PC-3 (cell line): ENCODE results near the gene VAV3. TPM values are rescaled to one million over a fixed set of nuclear protein-coding genes. Genes with fewer than 3 reads are reported as not detected.

Experiments
- ATAC-seq: fragments of 200-7000 bp; cut with Tn5 transposase; 2 replicates; pipeline ENCODE4 v1.9.1; 2020; ENCODE audit warnings: mild to moderate bottlenecking, moderate library complexity
- BruUV-seq: library from RNA; stranded (reverse); fragments of 400-500 nt; replicated peaks from 2 replicates; lab custom pipeline; 2021; lab: Mats Ljungman, UMichigan
- CTCF ChIA-PET: fragments of 300-600 bp; sonication (Branson Sonifier 250); formaldehyde crosslinking; loops from one replicate; lab custom pipeline; 2022; ENCODE audit warnings: antibody characterized with exemption; lab: Charles Lee
- POLR2A ChIA-PET: fragments of 300-600 bp; sonication (Branson Sonifier 250); formaldehyde crosslinking; loops from one replicate; lab custom pipeline; 2022; ENCODE audit warnings: antibody characterized with exemption; ENCODE audit not compliant: unreplicated experiment; lab: Charles Lee
- DNase-seq: peaks from one replicate; pipeline ENCODE4 v3.0.0-alpha.2; 2015
- H2AFZ ChIP-seq: fragments of 300-600 bp; sonication (generic); 2 replicates; pipeline ENCODE4 v1.6.0; 2016; ENCODE audit warnings: antibody characterized with exemption, low read length
- H3F3A ChIP-seq: fragments of 300-600 bp; sonication (generic); one replicate; pipeline ENCODE4 v1.6.0; 2017; ENCODE audit warnings: antibody characterized with exemption, low read length, control low read depth, mild to moderate bottlenecking; ENCODE audit not compliant: unreplicated experiment
- H3K27ac ChIP-seq: fragments of 300-600 bp; sonication (generic); 2 replicates; pipeline ENCODE4 v1.5.1; 2016; ENCODE audit warnings: mild to moderate bottlenecking, low read length
- H3K27me3 ChIP-seq: fragments of 300-600 bp; sonication (generic); 2 replicates; pipeline ENCODE4 v1.6.1; 2016; ENCODE audit warnings: low read length, mixed read lengths
- H3K36me3 ChIP-seq: fragments of 300-600 bp; sonication (generic); 2 replicates; pipeline ENCODE4 v1.6.1; 2016; ENCODE audit warnings: low read depth, mixed run types, low read length, mixed read lengths
- H3K4me1 ChIP-seq: fragments of 300-600 bp; sonication (generic); 2 replicates; pipeline ENCODE4 v1.5.1; 2016; ENCODE audit warnings: low read length; ENCODE audit not compliant: insufficient read depth
- H3K4me2 ChIP-seq: fragments of 300-600 bp; sonication (generic); 2 replicates; pipeline ENCODE4 v1.6.0; 2016; ENCODE audit warnings: low read length
- H3K4me3 ChIP-seq: fragments of 300-600 bp; sonication (generic); 2 replicates; pipeline ENCODE4 v1.5.1; 2016; ENCODE audit warnings: mild to moderate bottlenecking, low read length, mixed read lengths
- H3K79me2 ChIP-seq: fragments of 300-600 bp; sonication (generic); 2 replicates; pipeline ENCODE4 v1.6.1; 2017; ENCODE audit warnings: low read length, mixed read lengths
- H3K9ac ChIP-seq: fragments of 300-600 bp; sonication (generic); 2 replicates; pipeline ENCODE4 v1.6.0; 2016; ENCODE audit warnings: mild to moderate bottlenecking, low read length
- H3K9me2 ChIP-seq: fragments of 300-600 bp; sonication (generic); replicated peaks from 2 replicates; pipeline ENCODE4 v1.6.1; 2016; ENCODE audit warnings: mixed run types, low read length, mixed read lengths
- H3K9me3 ChIP-seq: fragments of 300-600 bp; sonication (generic); 2 replicates; pipeline ENCODE4 v1.6.1; 2016; ENCODE audit warnings: low read length, mixed read lengths
- H4K20me1 ChIP-seq: fragments of 300-600 bp; sonication (generic); 2 replicates; pipeline ENCODE4 v1.6.1; 2016; ENCODE audit warnings: low read length, mixed read lengths
- EZH2 ChIP-seq: fragments of 300-600 bp; sonication (generic); IDR thresholded peaks from one replicate; pipeline ENCODE4 v1.6.1; 2017; ENCODE audit warnings: antibody characterized with exemption, mild to moderate bottlenecking, low read length; ENCODE audit not compliant: unreplicated experiment
- EZH2phosphoT487 ChIP-seq: fragments of 300-600 bp; sonication (generic); IDR thresholded peaks from 2 replicates; pipeline ENCODE4 v1.6.1; 2018; ENCODE audit warnings: mild to moderate bottlenecking, antibody characterized with exemption, low read length, borderline replicate concordance
- intact Hi-C: fragments of 100-400 bp; cut with micrococcal nuclease; formaldehyde crosslinking; loops from 2 replicates; pipeline ENCODE4 v1.9.0; 2023
- total RNA-seq: library from RNA; depleted of rRNA; stranded (reverse); fragments of >200 nt; gene quantifications from 2 replicates; pipeline ENCODE4 v1.2.3, GENCODE V29; 2014
- TF ChIP-seq, protein P1 (sequence below): fragments of 300-600 bp; sonication (generic); conservative IDR thresholded peaks from 2 replicates; pipeline ENCODE4 v1.5.1; 2017; ENCODE audit warnings: antibody characterized with exemption, low read depth, mild to moderate bottlenecking, low read length

Gene VAV3
- total RNA-seq, 1 experiment from 2014 or later: 0.73 TPM

DNA sequence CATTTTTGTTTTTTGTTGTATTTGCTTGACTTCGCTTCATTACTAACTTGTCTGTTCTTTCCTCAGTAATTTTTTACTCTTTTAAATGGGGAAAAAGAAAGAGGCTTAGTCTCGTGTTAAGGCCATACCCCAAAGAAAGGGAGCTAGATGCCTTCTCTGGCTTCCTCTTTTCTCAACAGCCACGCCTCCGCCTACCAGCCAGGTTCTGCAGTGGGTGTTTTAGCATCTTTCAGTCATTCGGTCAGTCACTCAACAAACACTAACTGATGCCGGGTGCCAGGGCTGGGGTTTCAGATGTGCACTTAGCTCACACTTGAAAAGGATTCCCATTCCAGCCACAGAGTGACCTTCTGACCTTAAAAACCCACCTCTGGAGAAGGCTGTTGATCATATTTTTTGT lies 46.3 kb upstream of the VAV3 start:
- DNase-seq (no peak), ATAC-seq (no peak)
- Histone ChIP-seq H3K27ac (no peak overlapping the region), H3K4me3 (no peak overlapping the region), H2AFZ (no peak overlapping the region), H3K4me2 (no peak overlapping the region), H4K20me1 (no peaks in the 10 kb centered on the region), H3K9me3 (no peaks in the 10 kb centered on the region), H3K27me3 (no peaks in the 10 kb centered on the region), H3K9ac (no peak overlapping the region), H3K9me2 (no peaks in the 10 kb centered on the region), H3F3A (no peaks in the 10 kb centered on the region), H3K4me1 (peaks cover 41% of the 10 kb centered on the region), H3K79me2 (no peaks in the 10 kb centered on the region), H3K36me3 (no peaks in the 10 kb centered on the region)
- CTCF ChIA-PET: no interaction called here
- intact Hi-C loops: no loop called here
- TF ChIP-seq, protein P1, sequence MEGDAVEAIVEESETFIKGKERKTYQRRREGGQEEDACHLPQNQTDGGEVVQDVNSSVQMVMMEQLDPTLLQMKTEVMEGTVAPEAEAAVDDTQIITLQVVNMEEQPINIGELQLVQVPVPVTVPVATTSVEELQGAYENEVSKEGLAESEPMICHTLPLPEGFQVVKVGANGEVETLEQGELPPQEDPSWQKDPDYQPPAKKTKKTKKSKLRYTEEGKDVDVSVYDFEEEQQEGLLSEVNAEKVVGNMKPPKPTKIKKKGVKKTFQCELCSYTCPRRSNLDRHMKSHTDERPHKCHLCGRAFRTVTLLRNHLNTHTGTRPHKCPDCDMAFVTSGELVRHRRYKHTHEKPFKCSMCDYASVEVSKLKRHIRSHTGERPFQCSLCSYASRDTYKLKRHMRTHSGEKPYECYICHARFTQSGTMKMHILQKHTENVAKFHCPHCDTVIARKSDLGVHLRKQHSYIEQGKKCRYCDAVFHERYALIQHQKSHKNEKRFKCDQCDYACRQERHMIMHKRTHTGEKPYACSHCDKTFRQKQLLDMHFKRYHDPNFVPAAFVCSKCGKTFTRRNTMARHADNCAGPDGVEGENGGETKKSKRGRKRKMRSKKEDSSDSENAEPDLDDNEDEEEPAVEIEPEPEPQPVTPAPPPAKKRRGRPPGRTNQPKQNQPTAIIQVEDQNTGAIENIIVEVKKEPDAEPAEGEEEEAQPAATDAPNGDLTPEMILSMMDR: no peak
- TF ChIP-seq EZH2 (no peak), EZH2phosphoT487 (no peak)
- no TSS peak for BruUV-seq
- POLR2A ChIA-PET: no interaction called here

DNA sequence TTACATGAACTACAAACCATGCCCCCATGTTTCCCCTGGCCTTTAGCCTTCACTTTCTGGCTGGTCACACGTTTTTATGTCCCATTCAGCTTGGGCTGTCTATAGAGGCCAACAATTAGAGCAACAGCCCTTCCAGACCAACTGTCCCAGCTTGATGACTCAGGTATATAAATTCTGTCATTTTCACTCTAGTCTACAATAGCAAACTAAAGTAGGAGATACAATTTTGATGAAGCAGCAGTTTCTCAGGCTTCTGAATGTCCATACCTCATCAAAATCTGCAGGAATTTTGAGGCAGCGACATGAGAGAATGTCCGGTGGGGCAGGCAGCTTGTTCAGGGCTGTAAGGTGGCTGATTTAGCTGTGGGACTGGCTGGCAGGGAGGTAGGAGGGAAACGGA lies 45.6 kb upstream of the VAV3 start:
- POLR2A ChIA-PET: interaction anchor here (0.6 kb wide), 1 partner anchor 40 kb away, joined by 6 read pairs; no protein-coding TSS in a partner anchor
- H3K9ac ChIP-seq: no peak overlapping the region
- CTCF ChIA-PET: no interaction called here
- H3K36me3 ChIP-seq: no peaks in the 10 kb centered on the region
- intact Hi-C loops: no loop called here
- no peaks in the 10 kb centered on the region for H4K20me1 ChIP-seq
- DNase-seq: peak; percentile 10
- no peak overlapping the region for H2AFZ ChIP-seq
- no peaks in the 10 kb centered on the region for H3K79me2 ChIP-seq
- BruUV-seq: no TSS peak
- H3K9me2 ChIP-seq: no peaks in the 10 kb centered on the region
- peak overlapping the region; percentile 23; the same call in 1 of the 2 replicates for H3K4me2 ChIP-seq
- H3K9me3 ChIP-seq: no peaks in the 10 kb centered on the region
- H3K27me3 ChIP-seq: no peaks in the 10 kb centered on the region
- peak; percentile 55; the same call in 1 of the 2 replicates for ATAC-seq
- no peak overlapping the region for H3K4me3 ChIP-seq
- no peaks in the 10 kb centered on the region for H3F3A ChIP-seq
- TF ChIP-seq, protein P1: no peak
- TF ChIP-seq EZH2phosphoT487 (no peak), EZH2 (no peak)
- no peak overlapping the region for H3K27ac ChIP-seq
- H3K4me1 ChIP-seq: peaks cover 35% of the 10 kb centered on the region

DNA sequence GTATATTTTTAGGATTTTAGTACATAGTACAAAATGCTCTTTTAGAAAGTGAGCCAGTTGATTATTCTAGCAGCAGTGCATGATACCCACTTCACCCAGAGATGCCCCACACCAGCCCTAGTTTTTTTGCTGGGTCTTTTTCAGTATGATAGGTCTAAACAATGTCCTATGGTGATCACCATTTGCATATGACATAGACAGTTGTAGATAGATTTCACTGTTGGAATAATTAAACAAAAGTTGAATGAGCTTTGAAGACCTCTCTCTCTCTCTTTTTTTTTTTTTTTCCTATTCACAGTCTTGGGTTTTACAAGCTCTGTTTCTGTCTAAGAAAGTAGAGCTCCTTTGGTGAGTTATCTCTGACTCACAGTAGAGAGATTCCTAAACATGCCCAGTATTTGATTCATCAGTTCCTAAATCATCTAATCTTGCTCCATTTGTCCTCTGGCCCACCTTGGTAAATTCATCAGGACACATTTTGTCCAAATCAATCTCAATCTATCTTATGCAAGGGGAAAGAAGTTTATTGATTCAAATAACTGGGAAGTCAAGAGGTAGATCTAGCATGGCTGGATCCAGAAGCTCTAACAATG lies 44.7 kb upstream of the VAV3 start:
- POLR2A ChIA-PET: no interaction called here
- CTCF ChIA-PET: no interaction called here
- no TSS peak for BruUV-seq

More for the DNA sequence above, 44.7 kb upstream of the VAV3 start:
- H3K36me3 ChIP-seq: no peaks in the 10 kb centered on the region
- H2AFZ ChIP-seq: no peak overlapping the region
- H3K9ac ChIP-seq: no peak overlapping the region
- TF ChIP-seq EZH2phosphoT487 (no peak), EZH2 (no peak)
- TF ChIP-seq, protein P1: no peak
- ATAC-seq (peak; percentile 95), DNase-seq (peak; percentile 80)
- H3K9me3 ChIP-seq: no peaks in the 10 kb centered on the region
- H3K27me3 ChIP-seq: no peaks in the 10 kb centered on the region
- no peaks in the 10 kb centered on the region for H4K20me1 ChIP-seq
- no peaks in the 10 kb centered on the region for H3F3A ChIP-seq
- no peak overlapping the region for H3K27ac ChIP-seq
- H3K79me2 ChIP-seq: no peaks in the 10 kb centered on the region
- peak overlapping the region; percentile 36 for H3K4me2 ChIP-seq
- no peak overlapping the region for H3K4me3 ChIP-seq
- peaks cover 35% of the 10 kb centered on the region for H3K4me1 ChIP-seq
- intact Hi-C loops: no loop called here
- H3K9me2 ChIP-seq: no peaks in the 10 kb centered on the region
